Testis (tissue), 2 donors: ENCODE measurements around the gene TCF7L1.

Experiments
- POLR2A ChIP-seq: fragments of 450-650 bp; IDR thresholded peaks from one replicate; pipeline ENCODE4 v1.6.1; 2017; ENCODE audit warnings: antibody characterized with exemption, mild to moderate bottlenecking, moderate library complexity
- TF ChIP-seq, protein P1 (sequence below), 3 experiments: fragments of 450-650 bp in 2 of 3; fragments of 200-600 bp in 1 of 3; sonication (generic) in 1 of 3; IDR thresholded peaks; one replicate each; pipeline ENCODE4 v1.5.1; 2016 to 2019; ENCODE audit warnings: antibody characterized with exemption in 3 of 3, mild to moderate bottlenecking in 2 of 3, moderate library complexity in 1 of 3

DNA sequence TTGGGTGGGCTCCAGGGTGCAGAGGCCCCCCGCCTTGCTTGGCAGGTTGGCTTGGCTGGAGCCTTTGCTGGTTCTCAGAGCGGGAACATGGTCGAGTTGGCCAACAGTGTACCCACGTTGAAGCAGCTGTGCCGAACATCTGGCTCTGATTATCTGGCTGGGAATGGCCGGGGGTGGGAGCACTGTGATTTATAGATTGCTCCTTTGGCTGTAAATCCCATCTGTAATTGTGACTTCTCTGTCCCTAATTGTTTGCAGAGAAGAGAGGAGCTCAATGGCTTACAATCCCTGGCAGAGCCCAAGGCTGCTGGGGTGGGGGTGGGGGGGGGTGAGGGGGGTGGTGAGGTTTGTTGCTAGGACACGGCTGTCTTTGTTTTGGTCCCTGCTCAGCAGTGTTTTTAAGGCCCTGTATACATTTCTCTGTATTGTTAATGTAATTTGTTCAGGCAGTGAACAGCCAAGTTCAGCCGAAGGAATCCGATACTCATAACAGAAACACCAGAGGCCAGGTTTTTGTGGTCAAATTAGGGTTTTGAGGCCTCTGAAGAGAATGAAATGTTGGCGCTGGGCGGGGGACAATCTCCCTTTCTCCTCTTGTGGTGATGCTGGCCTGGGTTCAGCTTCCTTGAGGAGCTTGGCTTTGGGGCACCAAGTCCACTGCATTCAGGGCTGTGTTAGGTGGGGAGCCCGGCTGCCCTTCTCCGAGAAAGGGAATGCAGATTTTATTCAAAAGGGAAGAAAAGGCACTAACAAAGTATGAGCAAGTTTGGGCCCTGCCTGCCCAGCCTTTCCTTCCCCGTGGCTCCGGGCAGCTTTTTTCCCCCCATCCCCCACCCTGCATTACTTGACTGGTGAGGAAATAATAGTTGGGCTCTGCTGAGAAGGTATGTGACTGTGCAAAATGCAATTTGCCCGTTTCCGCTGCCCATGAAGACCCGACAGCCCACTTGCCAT is 82.5 kb downstream of the TCF7L1 start:
- TF ChIP-seq, protein P1, sequence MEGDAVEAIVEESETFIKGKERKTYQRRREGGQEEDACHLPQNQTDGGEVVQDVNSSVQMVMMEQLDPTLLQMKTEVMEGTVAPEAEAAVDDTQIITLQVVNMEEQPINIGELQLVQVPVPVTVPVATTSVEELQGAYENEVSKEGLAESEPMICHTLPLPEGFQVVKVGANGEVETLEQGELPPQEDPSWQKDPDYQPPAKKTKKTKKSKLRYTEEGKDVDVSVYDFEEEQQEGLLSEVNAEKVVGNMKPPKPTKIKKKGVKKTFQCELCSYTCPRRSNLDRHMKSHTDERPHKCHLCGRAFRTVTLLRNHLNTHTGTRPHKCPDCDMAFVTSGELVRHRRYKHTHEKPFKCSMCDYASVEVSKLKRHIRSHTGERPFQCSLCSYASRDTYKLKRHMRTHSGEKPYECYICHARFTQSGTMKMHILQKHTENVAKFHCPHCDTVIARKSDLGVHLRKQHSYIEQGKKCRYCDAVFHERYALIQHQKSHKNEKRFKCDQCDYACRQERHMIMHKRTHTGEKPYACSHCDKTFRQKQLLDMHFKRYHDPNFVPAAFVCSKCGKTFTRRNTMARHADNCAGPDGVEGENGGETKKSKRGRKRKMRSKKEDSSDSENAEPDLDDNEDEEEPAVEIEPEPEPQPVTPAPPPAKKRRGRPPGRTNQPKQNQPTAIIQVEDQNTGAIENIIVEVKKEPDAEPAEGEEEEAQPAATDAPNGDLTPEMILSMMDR (IDR thresholded peaks at IDR 0.05): no peak
- TF ChIP-seq POLR2A: no peak
